ENCODE measurements around the gene CTDSP1. TPM values are rescaled to one million over a fixed set of nuclear protein-coding genes. Genes with fewer than 3 reads are reported as not detected.

The CTDSP1 gene
- polyA plus RNA-seq, 1 donor, result 177 TPM

DNA sequence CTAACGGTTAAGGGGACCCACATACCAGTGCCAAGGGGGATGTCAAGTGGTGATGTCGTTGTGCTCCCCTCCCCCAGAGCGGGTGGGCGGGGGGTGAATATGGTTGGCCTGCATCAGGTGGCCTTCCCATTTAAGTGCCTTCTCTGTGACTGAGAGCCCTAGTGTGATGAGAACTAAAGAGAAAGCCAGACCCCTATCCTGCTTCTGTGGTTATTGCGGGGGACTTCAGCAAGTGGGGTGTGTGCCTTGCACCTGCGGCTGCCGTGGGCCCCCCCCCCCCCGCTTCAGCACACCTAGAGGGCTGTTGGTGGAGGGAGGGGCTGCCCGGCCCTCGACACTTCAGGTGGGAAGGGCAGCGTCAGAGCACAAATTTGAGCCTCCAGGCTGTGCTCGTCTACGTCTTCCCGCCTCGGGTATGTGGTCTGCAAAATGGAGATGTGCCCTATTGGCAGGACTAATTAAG lies 6.1 kb downstream of the CTDSP1 start:
- no CpG with 5 or more reads among the region's 15 CpGs for WGBS (ENCODE audit: insufficient coverage, low lambda C conversion rate)
- Histone ChIP-seq H3K4me3 (ENCODE audit: low read length) (peak overlapping the region; percentile 32), H3K4me1 (ENCODE audit: control insufficient read depth, insufficient read depth, low read length) (peaks cover 57% of the 10 kb centered on the region), H3K27ac (ENCODE audit: low read length) (peak overlapping the region; percentile 83), H3K27me3 (ENCODE audit: control insufficient read depth, insufficient read depth, low read length) (no peaks in the 10 kb centered on the region), H3K9me3 (ENCODE audit: control insufficient read depth, low read depth, low read length) (no peaks in the 10 kb centered on the region), H3K36me3 (ENCODE audit: control insufficient read depth, insufficient read depth, low read length) (peaks cover 47% of the 10 kb centered on the region)
- peak in 1 of 2 donors; percentile 62 for DNase-seq

DNA sequence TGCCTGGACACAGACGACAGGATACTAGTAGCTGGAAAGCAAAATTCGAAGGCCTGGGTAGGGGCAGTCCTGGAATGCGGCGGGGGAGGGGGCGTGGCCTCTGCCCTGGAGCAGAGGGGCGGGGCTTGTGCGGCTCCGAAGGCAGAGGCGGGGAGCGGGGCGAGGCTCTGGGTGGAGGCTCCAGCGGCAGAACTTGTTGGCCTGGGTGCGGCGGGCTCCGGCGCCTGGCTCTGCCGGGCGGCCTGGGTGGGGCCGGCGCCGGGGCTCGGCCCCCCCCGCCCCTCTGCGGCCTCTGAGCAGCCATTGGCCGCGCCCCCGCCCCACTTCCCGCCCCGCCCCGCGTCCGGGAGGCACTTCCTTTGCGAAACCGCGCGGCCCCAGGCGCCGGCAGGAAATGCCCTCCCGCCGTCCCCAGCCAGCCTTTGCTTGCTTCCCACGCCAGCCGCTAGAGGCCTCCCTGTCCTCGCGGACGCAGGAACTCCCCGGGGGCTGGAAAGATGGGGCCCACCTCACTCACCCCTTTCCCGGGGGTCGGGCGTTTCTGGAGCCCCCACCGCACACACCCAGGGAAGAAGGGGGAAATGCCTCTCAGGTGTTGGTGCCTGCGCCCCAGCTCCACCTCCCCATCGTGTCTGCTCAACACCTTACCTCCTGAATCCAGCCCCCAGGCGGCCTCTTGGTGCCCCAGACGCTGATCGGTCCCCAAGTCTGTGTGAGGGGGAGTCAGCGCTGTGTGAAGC lies 6.7 kb downstream of the CTDSP1 start:
- no CpG with 5 or more reads among the region's 56 CpGs for WGBS (ENCODE audit: insufficient coverage, low lambda C conversion rate)
- no peaks in the 10 kb centered on the region for H3K9me3 ChIP-seq (ENCODE audit: control insufficient read depth, low read depth, low read length)
- H3K4me1 ChIP-seq (ENCODE audit: control insufficient read depth, insufficient read depth, low read length), result peaks cover 54% of the 10 kb centered on the region
- no peaks in the 10 kb centered on the region for H3K27me3 ChIP-seq (ENCODE audit: control insufficient read depth, insufficient read depth, low read length)
- peak overlapping the region; percentile 41 for H3K4me3 ChIP-seq (ENCODE audit: low read length)
- DNase-seq, result peak; percentile 96 to 97
- peaks cover 43% of the 10 kb centered on the region for H3K36me3 ChIP-seq (ENCODE audit: control insufficient read depth, insufficient read depth, low read length)
- peak overlapping the region; percentile 86 for H3K27ac ChIP-seq (ENCODE audit: low read length)

DNA sequence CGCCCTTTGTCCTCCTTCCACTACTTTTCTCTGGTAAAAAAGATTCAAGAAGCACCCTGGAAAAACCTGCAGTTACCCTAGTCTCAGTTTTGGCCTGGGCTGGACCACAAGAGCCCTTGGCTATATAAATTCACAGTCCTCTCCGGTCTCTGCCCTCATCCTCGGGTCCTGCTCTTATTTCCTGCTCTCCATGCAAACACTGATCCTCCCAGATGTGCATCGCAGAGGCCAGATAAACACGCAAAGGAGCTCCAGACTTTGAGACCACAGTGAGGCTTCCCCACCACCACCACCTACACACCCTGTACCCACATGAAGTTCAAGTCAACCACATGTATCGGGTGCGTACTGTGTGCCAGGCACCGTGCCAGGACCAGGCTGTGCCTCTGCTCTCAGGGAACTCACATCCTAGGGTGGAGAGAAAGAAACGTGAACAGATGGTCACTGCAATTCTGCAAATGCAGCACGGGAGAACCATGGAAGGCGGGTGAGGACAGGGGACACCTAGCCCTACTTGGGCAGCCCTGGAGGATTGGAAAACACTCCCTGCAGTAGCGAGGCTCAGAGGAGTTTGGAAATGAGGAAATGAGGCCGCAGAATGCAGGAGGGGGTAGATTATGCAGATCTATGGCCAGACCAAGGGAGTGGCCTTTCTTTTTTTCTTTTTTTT lies 7.4 kb downstream of the CTDSP1 start:
- peaks cover 48% of the 10 kb centered on the region for H3K4me1 ChIP-seq (ENCODE audit: control insufficient read depth, insufficient read depth, low read length)
- peak overlapping the region; percentile 86 for H3K27ac ChIP-seq (ENCODE audit: low read length)
- 0% methylated on average over 1 of the region's 13 CpGs for WGBS (ENCODE audit: insufficient coverage, low lambda C conversion rate)
- peaks cover 36% of the 10 kb centered on the region for H3K36me3 ChIP-seq (ENCODE audit: control insufficient read depth, insufficient read depth, low read length)
- H3K9me3 ChIP-seq (ENCODE audit: control insufficient read depth, low read depth, low read length), result no peaks in the 10 kb centered on the region
- H3K27me3 ChIP-seq (ENCODE audit: control insufficient read depth, insufficient read depth, low read length), result no peaks in the 10 kb centered on the region
- H3K4me3 ChIP-seq (ENCODE audit: low read length), result peak overlapping the region; percentile 41
- peak in 1 of 2 donors; percentile 79 for DNase-seq

DNA sequence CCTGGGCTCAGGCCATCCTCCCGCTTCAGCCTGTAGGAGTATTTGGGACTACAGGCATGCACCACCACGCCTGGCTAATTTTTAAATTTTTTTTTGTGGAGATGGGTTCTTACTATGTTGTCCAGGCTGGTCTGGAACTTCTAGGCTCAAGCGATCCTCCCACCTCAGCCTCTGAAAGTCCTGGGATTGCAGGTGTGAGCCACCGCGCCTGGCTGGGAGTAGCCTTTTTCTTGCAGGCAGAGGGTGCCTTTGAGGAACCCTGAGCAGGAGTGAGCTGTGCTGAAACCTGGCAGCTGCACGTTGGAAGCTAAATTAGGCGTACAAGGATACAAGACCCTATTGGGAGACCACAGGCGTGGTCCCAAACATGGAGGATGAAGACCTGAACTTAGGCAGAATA lies 8.0 kb downstream of the CTDSP1 start:
- no peak for DNase-seq
- WGBS (ENCODE audit: insufficient coverage, low lambda C conversion rate), result no CpG with 5 or more reads among the region's 8 CpGs
- peak overlapping the region; percentile 86 for H3K27ac ChIP-seq (ENCODE audit: low read length)

DNA sequence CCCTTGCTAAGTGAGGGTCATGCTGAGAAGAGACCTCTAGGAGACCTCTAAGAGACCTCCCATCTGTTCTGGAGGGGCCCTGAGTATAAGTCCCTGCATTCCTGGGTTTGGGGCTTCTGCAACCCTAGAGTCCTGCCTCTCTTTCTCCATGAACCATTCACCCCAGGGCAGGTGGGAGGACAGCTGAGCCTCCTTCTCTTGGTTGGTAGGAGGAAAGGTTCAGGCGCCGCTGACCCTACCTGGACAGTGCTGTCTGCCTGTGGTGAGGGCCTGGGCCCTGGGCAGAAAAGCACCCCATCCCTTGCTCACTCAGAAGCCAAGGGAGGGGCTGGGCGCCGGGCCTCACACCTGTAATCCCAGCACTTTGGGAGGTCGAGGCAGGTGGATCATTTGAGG lies 18.7 kb downstream of the CTDSP1 start:
- Histone ChIP-seq H3K27ac (ENCODE audit: low read length) (peak overlapping the region; percentile 96), H3K4me3 (ENCODE audit: low read length) (no peak overlapping the region), H3K27me3 (ENCODE audit: control insufficient read depth, insufficient read depth, low read length) (no peaks in the 10 kb centered on the region), H3K4me1 (ENCODE audit: control insufficient read depth, insufficient read depth, low read length) (peaks cover 29% of the 10 kb centered on the region), H3K9me3 (ENCODE audit: control insufficient read depth, low read depth, low read length) (no peaks in the 10 kb centered on the region), H3K36me3 (ENCODE audit: control insufficient read depth, insufficient read depth, low read length) (peaks cover 1% of the 10 kb centered on the region)
- no peak for DNase-seq
- WGBS (ENCODE audit: insufficient coverage, low lambda C conversion rate), result no CpG with 5 or more reads among the region's 5 CpGs

More for the DNA sequence above, 8.0 kb downstream of the CTDSP1 start:
- Histone ChIP-seq H3K4me3 (ENCODE audit: low read length) (no peak overlapping the region), H3K27me3 (ENCODE audit: control insufficient read depth, insufficient read depth, low read length) (no peaks in the 10 kb centered on the region), H3K36me3 (ENCODE audit: control insufficient read depth, insufficient read depth, low read length) (peaks cover 30% of the 10 kb centered on the region), H3K9me3 (ENCODE audit: control insufficient read depth, low read depth, low read length) (no peaks in the 10 kb centered on the region), H3K4me1 (ENCODE audit: control insufficient read depth, insufficient read depth, low read length) (peaks cover 43% of the 10 kb centered on the region)

GRCh38 chr2:218418717-218419458 lies 19.2 kb downstream of the CTDSP1 start, which contains the start of gene VIL1:
Gene VIL1 (plus strand): TSS chr2:218419123. CDS start chr2:218423779, 4,656 bp downstream.
- WGBS (ENCODE audit: insufficient coverage, low lambda C conversion rate), result no CpG with 5 or more reads among the region's 9 CpGs
- Histone ChIP-seq H3K9me3 (ENCODE audit: control insufficient read depth, low read depth, low read length) (no peaks in the 10 kb centered on the region), H3K4me1 (ENCODE audit: control insufficient read depth, insufficient read depth, low read length) (peaks cover 35% of the 10 kb centered on the region), H3K36me3 (ENCODE audit: control insufficient read depth, insufficient read depth, low read length) (peaks cover 7% of the 10 kb centered on the region), H3K27ac (ENCODE audit: low read length) (peak within 1 kb of the TSS; percentile 96), H3K27me3 (ENCODE audit: control insufficient read depth, insufficient read depth, low read length) (no peaks in the 10 kb centered on the region), H3K4me3 (ENCODE audit: low read length) (peak within 1 kb of the TSS; percentile 90)
- DNase-seq, result peak; percentile 98 to 99

DNA sequence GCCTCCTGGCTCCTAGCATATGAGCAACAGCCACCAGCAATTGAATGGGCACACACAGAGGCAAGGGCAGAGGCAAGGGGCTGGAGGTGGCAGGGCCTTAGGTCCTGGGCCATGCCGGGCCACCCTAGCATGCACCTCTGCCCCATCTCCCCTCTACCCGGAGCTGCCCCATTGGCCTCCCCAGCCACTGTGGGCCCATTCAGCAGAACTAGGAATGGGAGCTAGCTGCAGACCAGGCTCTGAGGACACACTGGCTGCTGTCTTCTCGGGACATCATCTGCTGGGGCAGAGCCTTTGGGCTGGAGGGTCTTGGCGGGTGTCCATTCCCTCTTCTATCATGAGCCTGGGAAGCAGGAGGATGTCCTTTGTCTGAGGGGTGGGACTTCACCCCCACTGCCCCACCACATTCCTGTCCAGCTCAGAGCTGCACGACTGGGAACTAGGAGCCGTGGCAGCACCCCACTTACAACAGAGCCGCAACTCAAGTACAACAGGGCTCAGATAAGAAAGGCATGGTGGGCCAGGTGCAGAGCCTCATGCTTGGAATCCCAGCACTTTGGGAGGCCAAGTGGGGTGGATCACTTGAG lies 20.1 kb downstream of the CTDSP1 start:
- H3K4me3 ChIP-seq (ENCODE audit: low read length), result peak overlapping the region; percentile 90
- WGBS (ENCODE audit: insufficient coverage, low lambda C conversion rate), result no CpG with 5 or more reads among the region's 7 CpGs
- DNase-seq, result peak in 1 of 2 donors; percentile 59
- H3K27ac ChIP-seq (ENCODE audit: low read length), result peak overlapping the region; percentile 96
- no peaks in the 10 kb centered on the region for H3K27me3 ChIP-seq (ENCODE audit: control insufficient read depth, insufficient read depth, low read length)
- peaks cover 15% of the 10 kb centered on the region for H3K36me3 ChIP-seq (ENCODE audit: control insufficient read depth, insufficient read depth, low read length)
- peaks cover 36% of the 10 kb centered on the region for H3K4me1 ChIP-seq (ENCODE audit: control insufficient read depth, insufficient read depth, low read length)
- H3K9me3 ChIP-seq (ENCODE audit: control insufficient read depth, low read depth, low read length), result peaks cover 2% of the 10 kb centered on the region

GRCh38 chr2:218421027-218421426 lies 21.4 kb downstream of the CTDSP1 start:
- H3K9me3 ChIP-seq (ENCODE audit: control insufficient read depth, low read depth, low read length), result peaks cover 2% of the 10 kb centered on the region
- peak overlapping the region; percentile 90 for H3K4me3 ChIP-seq (ENCODE audit: low read length)
- H3K27me3 ChIP-seq (ENCODE audit: control insufficient read depth, insufficient read depth, low read length), result no peaks in the 10 kb centered on the region
- peak in 1 of 2 donors; percentile 57 for DNase-seq
- peaks cover 24% of the 10 kb centered on the region for H3K36me3 ChIP-seq (ENCODE audit: control insufficient read depth, insufficient read depth, low read length)
- WGBS (ENCODE audit: insufficient coverage, low lambda C conversion rate), result no CpG with 5 or more reads among the region's 2 CpGs
- peaks cover 36% of the 10 kb centered on the region for H3K4me1 ChIP-seq (ENCODE audit: control insufficient read depth, insufficient read depth, low read length)
- H3K27ac ChIP-seq (ENCODE audit: low read length), result peak overlapping the region; percentile 96

DNA sequence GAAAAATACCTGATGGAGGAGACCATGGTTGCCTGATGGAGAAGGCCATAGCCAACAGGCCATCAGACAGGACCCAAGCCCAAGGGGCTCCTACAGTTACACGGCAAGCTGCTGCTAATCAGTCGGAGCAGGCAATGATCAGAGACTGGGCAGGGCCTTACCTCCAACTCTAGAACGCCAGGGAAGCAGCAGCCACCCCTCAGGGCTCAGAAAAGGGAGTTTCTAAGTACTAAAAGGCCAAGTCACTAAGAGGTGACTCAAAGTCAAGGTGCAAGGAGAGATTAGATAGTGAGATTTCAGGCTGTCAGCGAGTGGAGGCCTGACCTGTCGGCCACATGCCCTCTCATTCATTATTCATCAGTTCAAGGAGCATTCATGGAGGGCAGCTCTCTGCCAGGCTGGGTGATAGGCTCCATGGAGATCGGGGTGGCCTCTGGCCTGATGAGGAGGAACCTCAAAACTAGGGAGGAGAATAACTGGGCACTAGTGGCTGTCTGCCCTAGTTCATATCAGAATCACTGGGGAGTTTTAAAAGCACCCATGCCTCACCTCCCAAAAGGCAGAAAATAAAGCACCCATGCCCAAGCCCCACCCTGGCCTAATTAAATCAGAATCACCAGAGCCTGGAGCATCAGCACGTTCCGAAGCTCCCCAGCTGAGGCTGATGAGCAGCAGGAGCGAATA lies 22.9 kb downstream of the CTDSP1 start:
- no CpG with 5 or more reads among the region's 9 CpGs for WGBS (ENCODE audit: insufficient coverage, low lambda C conversion rate)
- H3K27ac ChIP-seq (ENCODE audit: low read length), result peak overlapping the region; percentile 96
- peak; percentile 62 to 77 for DNase-seq

More for the DNA sequence above, 22.9 kb downstream of the CTDSP1 start:
- peak overlapping the region; percentile 24 for H3K4me3 ChIP-seq (ENCODE audit: low read length)
- peaks cover 33% of the 10 kb centered on the region for H3K4me1 ChIP-seq (ENCODE audit: control insufficient read depth, insufficient read depth, low read length)
- peaks cover 2% of the 10 kb centered on the region for H3K9me3 ChIP-seq (ENCODE audit: control insufficient read depth, low read depth, low read length)
- no peaks in the 10 kb centered on the region for H3K27me3 ChIP-seq (ENCODE audit: control insufficient read depth, insufficient read depth, low read length)
- H3K36me3 ChIP-seq (ENCODE audit: control insufficient read depth, insufficient read depth, low read length), result peaks cover 31% of the 10 kb centered on the region

All from large intestine (tissue), 3 donors.